ENCODE measurements around the gene RIOK3.

Gene RIOK3

DNA sequence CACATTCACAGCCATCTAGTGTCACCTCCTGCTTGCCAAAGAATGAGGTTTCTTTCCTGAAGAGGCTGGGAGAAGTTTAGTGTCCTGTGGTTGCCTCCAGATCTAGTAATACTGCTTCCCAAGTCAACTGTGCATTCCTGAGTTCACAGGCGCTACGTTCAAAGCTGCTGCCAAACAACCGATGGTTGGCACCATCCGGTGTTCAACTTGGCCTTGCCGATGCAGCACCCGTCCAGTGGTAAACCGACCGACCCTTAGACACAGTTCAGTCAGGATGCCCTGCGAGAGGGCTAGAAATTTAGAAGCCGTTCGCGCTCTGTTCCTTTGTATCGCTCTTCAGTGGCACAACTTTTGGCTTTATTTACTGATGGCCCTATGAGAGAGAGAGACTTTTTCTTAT, 78.8 kb downstream of the RIOK3 start:
- DNase-seq (ENCODE audit: low read depth), result no peak
